ENCODE results near the gene GABRG3. TPM values are rescaled to one million over a fixed set of nuclear protein-coding genes. Genes with fewer than 3 reads are reported as not detected.

Gene GABRG3
- total and polyA plus RNA-seq, 2 donors (not counting 3 experiments of a cell fraction or from before 2014, with no cell fraction given) = not detected

GRCh38 chr15:27530994-27531393 is 560.0 kb downstream of the GABRG3 start:
- BruUV-seq (replicated peaks) = no TSS peak
- Histone ChIP-seq H4K20me1 (replicated peaks; ENCODE audit: control insufficient read depth, extremely low read depth, insufficient read depth, low read length) (no peaks in the 10 kb centered on the region), H3K4me1 (ENCODE audit: control insufficient read depth, extremely low read depth, insufficient read depth, low read length) (no peaks in the 10 kb centered on the region), H3K4me3 (replicated peaks in 1 of 3; ENCODE audit: insufficient read depth in 1 of 3, low read depth in 1 of 3, low read length in 3 of 3) (no peak overlapping the region), H3K4me2 (ENCODE audit: insufficient read depth, low read length) (no peak overlapping the region), H2AFZ (ENCODE audit: low read depth, low read length) (no peak overlapping the region), H3K27me3 (ENCODE audit: control insufficient read depth in 2 of 2, insufficient read depth in 2 of 2, low read length in 2 of 2) (no peaks in the 10 kb centered on the region), H3K27ac (ENCODE audit: insufficient read depth, low read depth, low read length) (no peak overlapping the region), H3K9me3 (replicated peaks; ENCODE audit: control insufficient read depth, insufficient read depth, low read length) (peaks cover 1% of the 10 kb centered on the region), H3K36me3 (ENCODE audit: control insufficient read depth in 2 of 2, extremely low read depth in 1 of 2, insufficient read depth in 2 of 2, low read length in 2 of 2) (no peaks in the 10 kb centered on the region), H3K79me2 (ENCODE audit: control insufficient read depth, insufficient read depth, low read length) (no peaks in the 10 kb centered on the region), H3K9ac (replicated peaks; ENCODE audit: extremely low read depth, insufficient read depth, low read length) (no peak overlapping the region), H3K9me1 (replicated peaks; ENCODE audit: control insufficient read depth, extremely low read depth, insufficient read depth, low read length) (no peaks in the 10 kb centered on the region)
- ChIA-PET CTCF (no interaction called here), POLR2A (no interaction called here)
- intact Hi-C loops (cut with micrococcal nuclease) = no loop called here
- no peak for FAIRE-seq
- no peak for DNase-seq (ENCODE audit: low read depth, low spot score)
- TF ChIP-seq GATA2 (IDR thresholded peaks at IDR 0.05; ENCODE audit: insufficient read depth, insufficient read length, low read depth, low read length) = no peak
- no peak for TF ChIP-seq JUN (IDR thresholded peaks at IDR 0.05; ENCODE audit: borderline replicate concordance, insufficient read depth, insufficient read length, low read depth)
- TF ChIP-seq MAX (IDR thresholded peaks at IDR 0.05; ENCODE audit: insufficient read depth, insufficient read length) = no peak
- TF ChIP-seq POLR2A (IDR thresholded peaks at IDR 0.05; ENCODE audit: low read depth, low read length) = no peak
- no peak for TF ChIP-seq POLR2AphosphoS5 (IDR thresholded peaks at IDR 0.05; ENCODE audit: insufficient read depth, low read depth, low read length)
- TF ChIP-seq EZH2 (IDR thresholded peaks at IDR 0.05; ENCODE audit: borderline replicate concordance, low read depth, low read length, severe bottlenecking) = no peak
- no peak for TF ChIP-seq MYC (IDR thresholded peaks at IDR 0.05; ENCODE audit: low read depth, low read length)
- TF ChIP-seq CTCF (IDR thresholded peaks at IDR 0.05; ENCODE audit: extremely low read depth in 1 of 2, insufficient read depth in 1 of 2, low read depth in 1 of 2, low read length in 2 of 2) = no peak
- no peak for TF ChIP-seq FOS (IDR thresholded peaks at IDR 0.05; ENCODE audit: borderline replicate concordance, insufficient read depth, low read length)
- dilution Hi-C loops (cut with MboI; ENCODE audit: extremely low pct_ligation_motif_present, low sequenced_read_pairs) = no loop called here

Data from endothelial cell of umbilical vein (primary cell).